Measurements from ENCODE around the gene SLC27A1.
"Not testable (repeated sequence)": the region's sequence is repeated elsewhere in the genome, so short reads cannot be mapped to it uniquely, and the experiment has no call there.

SLC27A1 gene

DNA sequence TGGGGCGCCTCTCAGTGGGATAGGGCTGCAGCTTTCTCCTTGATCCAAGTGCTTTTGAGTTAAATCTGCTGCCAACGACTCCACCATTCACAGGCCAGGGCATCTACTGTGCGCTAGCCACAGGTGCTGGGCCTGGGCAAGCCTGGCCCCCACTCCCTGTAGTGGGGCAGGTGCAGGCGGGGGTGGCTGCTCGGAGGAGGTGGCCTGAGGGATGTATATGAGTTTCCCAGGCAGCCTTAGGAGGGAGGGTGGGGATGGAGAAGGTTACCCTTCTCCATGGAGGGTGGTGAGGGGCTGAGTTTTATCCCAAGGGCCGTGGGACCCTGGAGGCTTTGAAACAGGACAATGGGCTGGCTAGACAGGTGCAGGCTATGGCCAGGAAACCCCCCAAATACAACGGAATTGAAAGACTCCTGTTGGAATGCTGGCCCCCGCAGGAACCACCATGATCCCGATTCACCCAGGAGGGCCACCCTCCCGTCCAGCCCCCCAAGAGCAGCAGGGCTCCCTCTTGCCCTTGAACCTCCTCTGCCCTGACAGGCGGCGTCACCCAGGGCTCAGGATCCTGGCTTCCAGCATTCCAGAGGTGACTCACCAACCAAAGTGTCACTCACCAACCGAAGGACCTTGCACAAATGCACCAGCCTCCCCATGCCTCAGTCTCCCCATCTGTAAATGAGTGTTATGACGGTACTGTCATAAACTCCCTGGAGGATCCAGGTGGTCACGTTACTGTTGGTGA lies 45.3 kb downstream of the SLC27A1 start:
- DNase-seq (ENCODE audit: extremely low read depth, insufficient read length) = no peak
- peaks cover 14% of the 10 kb centered on the region for H3K36me3 ChIP-seq (ENCODE audit: control insufficient read depth, insufficient read depth, low read length)
- no peaks in the 10 kb centered on the region for H3K27me3 ChIP-seq (replicated peaks; ENCODE audit: control insufficient read depth, insufficient read depth, low read length)
- H3K4me3 ChIP-seq (replicated peaks; ENCODE audit: low read depth, low read length) = no peak overlapping the region
- TF ChIP-seq, protein P1, sequence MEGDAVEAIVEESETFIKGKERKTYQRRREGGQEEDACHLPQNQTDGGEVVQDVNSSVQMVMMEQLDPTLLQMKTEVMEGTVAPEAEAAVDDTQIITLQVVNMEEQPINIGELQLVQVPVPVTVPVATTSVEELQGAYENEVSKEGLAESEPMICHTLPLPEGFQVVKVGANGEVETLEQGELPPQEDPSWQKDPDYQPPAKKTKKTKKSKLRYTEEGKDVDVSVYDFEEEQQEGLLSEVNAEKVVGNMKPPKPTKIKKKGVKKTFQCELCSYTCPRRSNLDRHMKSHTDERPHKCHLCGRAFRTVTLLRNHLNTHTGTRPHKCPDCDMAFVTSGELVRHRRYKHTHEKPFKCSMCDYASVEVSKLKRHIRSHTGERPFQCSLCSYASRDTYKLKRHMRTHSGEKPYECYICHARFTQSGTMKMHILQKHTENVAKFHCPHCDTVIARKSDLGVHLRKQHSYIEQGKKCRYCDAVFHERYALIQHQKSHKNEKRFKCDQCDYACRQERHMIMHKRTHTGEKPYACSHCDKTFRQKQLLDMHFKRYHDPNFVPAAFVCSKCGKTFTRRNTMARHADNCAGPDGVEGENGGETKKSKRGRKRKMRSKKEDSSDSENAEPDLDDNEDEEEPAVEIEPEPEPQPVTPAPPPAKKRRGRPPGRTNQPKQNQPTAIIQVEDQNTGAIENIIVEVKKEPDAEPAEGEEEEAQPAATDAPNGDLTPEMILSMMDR (IDR thresholded peaks at IDR 0.05; ENCODE audit: insufficient read depth, low read length, poor library complexity, severe bottlenecking) = no peak

DNA sequence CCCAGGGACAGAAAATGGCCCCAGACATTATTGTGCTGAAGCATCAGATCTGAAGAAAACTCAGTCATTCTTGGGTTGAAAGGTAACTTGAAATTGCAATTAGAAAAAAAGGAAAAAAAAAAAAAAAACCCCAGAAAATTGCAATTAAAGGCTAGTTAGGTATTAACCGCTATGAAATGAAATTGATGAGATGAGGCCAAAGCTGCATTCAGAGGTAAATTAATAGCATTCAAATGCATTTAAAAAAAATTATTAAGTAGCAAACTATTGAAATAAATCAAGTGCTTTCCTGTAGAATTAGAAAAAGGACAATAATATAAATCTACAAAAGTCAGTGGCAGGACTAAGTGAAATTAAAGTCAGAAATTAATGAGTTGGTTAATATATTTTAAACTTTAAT lies 47.6 kb downstream of the SLC27A1 start:
- Histone ChIP-seq H3K27me3 (replicated peaks; ENCODE audit: control insufficient read depth, insufficient read depth, low read length) (no peaks in the 10 kb centered on the region), H3K36me3 (ENCODE audit: control insufficient read depth, insufficient read depth, low read length) (peaks cover 18% of the 10 kb centered on the region), H3K4me3 (replicated peaks; ENCODE audit: low read depth, low read length) (no peak overlapping the region)
- TF ChIP-seq, protein P1 (IDR thresholded peaks at IDR 0.05; ENCODE audit: insufficient read depth, low read length, poor library complexity, severe bottlenecking) = no peak
- no peak for DNase-seq (ENCODE audit: extremely low read depth, insufficient read length)

DNA sequence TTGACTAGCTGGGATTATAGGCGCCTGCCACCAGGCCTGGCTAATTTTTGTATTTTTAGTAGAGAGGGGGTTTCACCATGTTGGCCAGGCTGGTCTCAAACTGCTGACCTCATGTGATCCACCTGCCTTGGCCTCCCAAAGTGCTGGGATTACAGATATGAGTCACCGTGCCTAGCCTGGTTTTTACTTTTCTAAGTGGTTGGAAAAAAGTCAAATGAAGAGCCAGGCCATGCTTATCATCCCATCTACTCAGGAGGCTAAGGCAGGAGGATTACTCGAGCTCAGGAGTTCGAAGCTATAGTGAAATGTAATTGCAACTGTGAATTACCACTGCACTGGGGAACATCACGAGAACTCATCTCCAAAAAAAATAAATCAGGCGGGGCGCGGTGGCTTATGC lies 48.3 kb downstream of the SLC27A1 start:
- peaks cover 18% of the 10 kb centered on the region for H3K36me3 ChIP-seq (ENCODE audit: control insufficient read depth, insufficient read depth, low read length)
- not testable (repeated sequence) for H3K27me3 ChIP-seq (replicated peaks; ENCODE audit: control insufficient read depth, insufficient read depth, low read length); H3K4me3 ChIP-seq (replicated peaks; ENCODE audit: low read depth, low read length); DNase-seq (ENCODE audit: extremely low read depth, insufficient read length)

DNA sequence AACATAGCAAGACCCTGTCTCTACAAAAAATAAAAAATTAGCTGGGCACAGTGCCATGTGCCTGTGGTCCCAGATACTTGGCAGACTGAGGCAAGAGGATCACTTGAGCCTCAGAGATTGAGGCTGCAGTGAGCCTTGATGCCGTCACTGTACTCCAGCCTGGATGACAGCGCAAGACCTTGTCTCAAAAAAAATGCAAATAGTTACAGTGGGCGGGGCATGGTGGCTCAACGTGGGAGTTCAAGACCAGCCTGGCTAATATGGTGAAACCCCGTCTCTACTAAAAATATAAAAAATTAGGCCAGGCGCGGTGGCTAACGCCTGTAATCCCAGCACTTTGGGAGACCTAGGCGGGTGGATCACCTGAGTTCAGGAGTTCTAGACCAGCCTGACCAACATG lies 49.6 kb downstream of the SLC27A1 start:
- Histone ChIP-seq H3K36me3 (ENCODE audit: control insufficient read depth, insufficient read depth, low read length) (peaks cover 17% of the 10 kb centered on the region), H3K27me3 (replicated peaks; ENCODE audit: control insufficient read depth, insufficient read depth, low read length) (no peaks in the 10 kb centered on the region), H3K4me3 (replicated peaks; ENCODE audit: low read depth, low read length) (no peak overlapping the region)
- DNase-seq (ENCODE audit: extremely low read depth, insufficient read length) = no peak
- TF ChIP-seq, protein P1 (IDR thresholded peaks at IDR 0.05; ENCODE audit: insufficient read depth, low read length, poor library complexity, severe bottlenecking) = no peak

DNA sequence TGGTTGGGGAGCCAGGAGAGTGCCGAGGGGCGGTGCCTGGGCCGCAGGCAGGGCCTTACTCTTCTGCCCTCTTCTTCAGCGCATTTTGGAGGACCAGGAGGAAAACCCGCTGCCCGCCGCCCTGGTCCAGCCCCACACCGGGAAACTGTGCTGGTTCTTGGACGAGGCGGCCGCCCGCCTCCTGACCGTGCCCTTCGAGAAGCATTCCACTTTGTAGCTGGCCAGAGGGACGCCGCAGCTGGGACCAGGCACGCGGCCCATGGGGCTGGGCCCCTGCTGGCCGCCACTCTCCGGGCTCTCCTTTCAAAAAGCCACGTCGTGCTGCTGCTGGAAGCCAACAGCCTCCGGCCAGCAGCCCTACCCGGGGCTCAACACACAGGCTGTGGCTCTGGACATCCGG lies 50.5 kb downstream of the SLC27A1 start:
- no peak for DNase-seq (ENCODE audit: extremely low read depth, insufficient read length)
- Histone ChIP-seq H3K27me3 (replicated peaks; ENCODE audit: control insufficient read depth, insufficient read depth, low read length) (no peaks in the 10 kb centered on the region), H3K4me3 (replicated peaks; ENCODE audit: low read depth, low read length) (no peak overlapping the region), H3K36me3 (ENCODE audit: control insufficient read depth, insufficient read depth, low read length) (peaks cover 12% of the 10 kb centered on the region)
- TF ChIP-seq, protein P1 (IDR thresholded peaks at IDR 0.05; ENCODE audit: insufficient read depth, low read length, poor library complexity, severe bottlenecking) = no peak

DNA sequence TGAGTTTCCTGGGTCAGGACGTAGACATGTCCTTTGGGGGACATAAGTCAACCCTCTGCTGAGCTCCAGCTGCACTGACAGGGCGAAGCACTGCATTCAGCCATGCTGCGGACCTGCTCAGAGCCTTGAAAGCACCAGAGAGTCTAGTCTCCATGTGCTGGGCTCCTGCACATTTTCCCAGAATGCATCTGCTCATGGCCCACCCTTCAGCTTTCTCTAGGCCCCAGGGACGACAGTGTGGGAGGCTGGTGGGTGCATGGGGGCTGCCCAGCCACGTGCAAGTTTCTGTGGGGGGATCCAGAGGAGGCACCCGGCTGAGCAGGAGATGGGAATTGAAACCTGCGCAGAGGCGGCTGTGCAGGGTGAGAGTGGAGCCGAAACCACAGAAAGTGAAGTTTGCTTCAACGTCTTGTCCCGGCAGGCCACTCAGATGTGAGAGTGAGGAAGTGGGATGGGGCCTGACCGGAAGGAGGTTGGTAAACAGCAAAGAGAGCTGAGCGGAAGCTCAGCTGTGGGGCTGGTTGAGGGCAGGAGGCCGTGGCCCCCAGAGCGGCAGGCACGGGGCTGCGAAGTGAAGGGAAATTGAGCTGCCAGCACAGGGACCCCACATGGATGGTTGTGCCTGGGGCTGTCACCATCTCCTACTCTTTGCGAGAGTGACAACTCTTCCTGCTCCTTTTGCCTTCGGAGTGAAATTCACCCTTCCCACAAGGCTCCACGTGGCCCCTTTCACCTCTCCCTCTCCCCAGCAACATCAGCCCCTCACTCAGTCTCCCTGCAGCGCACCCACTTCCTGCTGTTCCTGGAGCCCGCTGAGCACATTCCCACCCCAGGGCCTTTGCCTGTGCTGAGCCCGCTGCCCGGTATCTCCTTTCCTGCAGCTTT lies 52.9 kb downstream of the SLC27A1 start:
- peaks cover 4% of the 10 kb centered on the region for H3K36me3 ChIP-seq (ENCODE audit: control insufficient read depth, insufficient read depth, low read length)
- DNase-seq (ENCODE audit: extremely low read depth, insufficient read length) = peak; percentile 90
- no peak overlapping the region for H3K4me3 ChIP-seq (replicated peaks; ENCODE audit: low read depth, low read length)

More for the DNA sequence above, 52.9 kb downstream of the SLC27A1 start:
- TF ChIP-seq, protein P1 (IDR thresholded peaks at IDR 0.05; ENCODE audit: insufficient read depth, low read length, poor library complexity, severe bottlenecking) = no peak
- no peaks in the 10 kb centered on the region for H3K27me3 ChIP-seq (replicated peaks; ENCODE audit: control insufficient read depth, insufficient read depth, low read length)
